ENCODE data around the gene SLC16A3. TPM values are rescaled to one million over a fixed set of nuclear protein-coding genes. Genes with fewer than 3 reads are reported as not detected.

Gene SLC16A3
- total and polyA plus RNA-seq, 9 of the 15 experiments (the other 6 are each of a cell fraction or from before 2014, with no cell fraction given): 0.11 to 5.4 (median 1.2) TPM; not detected in 2

GRCh38 chr17:82285141-82285540, 56.3 kb downstream of the SLC16A3 start (continued):
- peak; percentile 14; the same call in 1 of the 2 replicates for TF ChIP-seq ZBTB40 (IDR thresholded peaks at IDR 0.05)
- TF ChIP-seq ZBTB40 (CRISPR knock-in tag; IDR thresholded peaks at IDR 0.05): no peak
- peak; percentile 26 for TF ChIP-seq BRD9 (IDR thresholded peaks at IDR 0.05; ENCODE audit: low read depth, partially characterized antibody)
